Eye (tissue), 1 donor: Measurements from ENCODE around the gene MEA1.
"Not testable (repeated sequence)": the region's sequence is repeated elsewhere in the genome, so short reads cannot be mapped to it uniquely, and the experiment has no call there.

Experiments
- DNase-seq: peaks from one replicate; pipeline ENCODE4 v3.0.0-alpha.2; 2015

MEA1 gene

DNA sequence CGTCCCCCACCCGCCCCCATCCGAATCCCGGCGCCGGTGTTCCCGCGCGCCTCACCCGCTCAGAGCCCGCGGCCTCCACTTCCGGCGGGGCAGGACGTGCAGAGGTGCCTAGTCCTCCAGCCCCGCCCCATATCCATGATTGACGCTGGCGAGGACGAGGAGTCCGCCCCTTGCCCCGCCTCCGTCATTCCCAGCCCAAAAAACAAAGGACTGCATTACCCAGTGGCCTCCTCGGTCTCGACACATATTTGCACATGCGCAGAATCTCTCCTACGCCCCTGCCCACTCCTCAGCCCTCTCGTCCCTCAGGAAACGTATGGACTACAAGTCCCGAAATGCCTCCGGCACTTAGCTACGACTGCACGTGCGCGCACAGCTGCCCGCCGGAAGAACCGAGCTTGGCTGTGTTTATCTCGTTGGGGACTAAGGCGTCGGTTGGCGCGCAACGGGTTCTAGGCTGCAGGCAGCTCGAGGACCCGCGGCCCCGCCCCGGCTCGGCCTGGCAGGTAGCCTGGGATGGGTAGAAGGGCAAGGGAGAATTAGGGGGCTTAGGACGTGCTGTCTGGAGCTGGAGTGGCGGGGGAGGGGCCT lies at the start of gene MEA1, which contains the start of gene KLHDC3:
TSS of gene MEA1 (minus strand) at position 104 of the 591 bp plus-strand sequence. CDS start 133 bp downstream, outside the sequence.
TSS of gene KLHDC3 (plus strand) at position 407 of the 591 bp plus-strand sequence. CDS start 2,944 bp downstream, outside the sequence.
- DNase-seq, result peak; percentile 100

DNA sequence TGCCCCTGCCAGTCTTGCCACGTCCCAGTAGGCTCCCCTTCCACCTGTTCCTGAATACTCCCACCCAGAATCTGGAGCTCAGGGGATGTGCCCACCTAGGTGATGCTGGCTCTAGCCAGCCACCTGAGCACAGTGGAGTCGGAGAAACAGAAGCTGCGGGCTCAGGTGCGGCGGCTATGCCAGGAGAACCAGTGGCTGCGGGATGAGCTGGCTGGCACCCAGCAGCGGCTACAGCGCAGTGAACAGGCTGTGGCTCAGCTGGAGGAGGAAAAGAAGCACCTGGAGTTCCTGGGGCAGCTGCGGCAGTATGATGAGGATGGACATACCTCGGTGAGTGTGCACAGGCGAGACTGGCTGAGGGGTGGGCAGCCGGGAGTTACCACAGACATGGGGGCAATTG lies 49.1 kb upstream of the MEA1 start:
- no peak for DNase-seq

DNA sequence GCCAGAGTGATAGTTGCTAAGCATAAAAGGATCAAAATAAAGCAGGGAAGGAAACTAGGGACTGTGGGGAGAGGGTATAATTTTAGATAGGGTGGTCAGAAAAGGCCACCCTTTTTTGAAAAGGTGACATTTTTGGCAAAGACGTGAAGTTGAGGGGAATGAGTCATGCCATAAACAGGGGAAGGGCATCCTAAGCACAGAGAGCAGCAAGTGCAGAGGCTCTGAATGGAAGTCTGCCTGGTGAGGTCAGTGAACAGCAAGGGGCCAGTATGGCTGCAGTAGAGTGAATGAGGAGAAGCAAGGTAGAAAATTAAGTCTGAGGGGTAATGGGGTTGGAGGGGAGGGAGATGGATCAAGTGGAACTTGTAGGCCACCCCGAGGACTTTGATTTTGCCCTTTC lies 48.1 kb upstream of the MEA1 start:
- DNase-seq, result no peak

DNA sequence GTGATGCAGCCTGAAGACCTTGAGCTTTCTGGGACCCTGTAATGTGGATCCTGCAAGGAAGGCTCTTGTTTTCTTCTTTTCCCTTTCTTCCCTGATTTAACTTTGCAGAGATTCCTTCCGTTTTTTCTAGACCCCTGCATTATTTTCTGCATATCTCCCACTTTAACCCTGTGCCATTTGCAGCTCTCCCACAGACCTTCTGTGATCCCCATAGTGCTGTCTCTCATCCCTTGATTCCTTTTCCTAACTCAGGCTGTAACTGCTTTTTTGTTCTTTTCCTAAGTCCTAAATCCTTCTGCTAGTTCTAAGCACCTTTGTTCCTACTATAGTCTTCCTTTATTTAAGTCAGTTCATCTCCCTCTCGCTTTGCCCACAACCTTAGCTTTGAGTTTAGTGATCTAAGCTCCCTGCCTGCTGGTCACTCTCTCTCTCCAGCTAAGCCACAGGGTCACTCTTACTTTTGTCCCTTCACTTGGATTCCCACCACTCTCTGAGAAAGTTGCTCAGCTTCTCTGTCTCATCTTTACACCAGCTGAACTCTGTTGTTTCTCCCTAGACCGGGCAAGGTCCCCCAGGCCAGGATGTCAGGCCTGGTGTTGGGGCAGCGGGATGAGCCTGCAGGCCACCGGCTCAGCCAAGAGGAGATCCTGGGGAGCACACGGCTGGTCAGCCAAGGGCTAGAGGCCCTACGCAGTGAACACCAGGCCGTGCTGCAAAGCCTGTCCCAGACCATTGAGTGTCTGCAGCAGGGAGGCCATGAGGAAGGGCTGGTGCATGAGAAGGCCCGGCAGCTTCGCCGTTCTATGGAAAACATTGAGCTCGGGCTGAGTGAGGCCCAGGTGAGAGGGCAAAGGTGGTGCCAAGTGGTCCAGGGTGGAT lies 47.2 kb upstream of the MEA1 start:
- no peak for DNase-seq

DNA sequence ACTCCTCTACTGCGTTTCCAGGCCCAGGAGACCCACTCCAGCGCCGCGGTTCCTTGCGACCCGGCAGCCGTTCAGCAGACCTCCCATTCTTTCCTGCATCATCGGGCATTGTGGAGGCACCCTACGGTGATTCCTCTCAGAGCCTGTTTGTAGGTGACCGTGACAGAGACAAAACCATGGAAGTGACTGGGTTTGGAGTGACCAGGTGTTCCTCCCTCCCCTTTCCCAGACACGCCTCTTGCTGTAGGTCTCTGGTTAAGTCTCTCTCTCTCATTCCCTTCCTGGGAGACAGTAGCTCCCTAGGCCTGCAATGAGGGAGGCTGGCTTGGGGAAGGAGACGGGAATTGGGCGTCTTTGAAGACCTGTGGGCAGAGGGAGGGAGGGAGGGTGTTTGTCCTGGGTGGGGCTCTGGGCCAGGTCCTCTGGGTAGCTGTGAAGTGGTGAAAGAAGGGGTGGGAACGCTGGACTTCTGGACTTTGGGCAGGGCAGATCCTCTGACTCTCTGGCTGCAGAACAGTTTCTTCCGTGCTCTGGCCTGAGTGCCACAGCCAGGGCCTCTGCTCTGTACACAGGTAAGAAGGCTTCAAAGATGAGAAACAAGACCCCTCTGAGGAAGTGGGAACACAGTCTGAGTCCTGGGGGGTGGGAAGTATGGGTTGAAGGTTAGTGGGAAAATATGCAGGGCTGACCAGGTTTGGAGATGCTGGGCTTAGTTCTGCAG lies 46.4 kb upstream of the MEA1 start:
- no peak for DNase-seq

DNA sequence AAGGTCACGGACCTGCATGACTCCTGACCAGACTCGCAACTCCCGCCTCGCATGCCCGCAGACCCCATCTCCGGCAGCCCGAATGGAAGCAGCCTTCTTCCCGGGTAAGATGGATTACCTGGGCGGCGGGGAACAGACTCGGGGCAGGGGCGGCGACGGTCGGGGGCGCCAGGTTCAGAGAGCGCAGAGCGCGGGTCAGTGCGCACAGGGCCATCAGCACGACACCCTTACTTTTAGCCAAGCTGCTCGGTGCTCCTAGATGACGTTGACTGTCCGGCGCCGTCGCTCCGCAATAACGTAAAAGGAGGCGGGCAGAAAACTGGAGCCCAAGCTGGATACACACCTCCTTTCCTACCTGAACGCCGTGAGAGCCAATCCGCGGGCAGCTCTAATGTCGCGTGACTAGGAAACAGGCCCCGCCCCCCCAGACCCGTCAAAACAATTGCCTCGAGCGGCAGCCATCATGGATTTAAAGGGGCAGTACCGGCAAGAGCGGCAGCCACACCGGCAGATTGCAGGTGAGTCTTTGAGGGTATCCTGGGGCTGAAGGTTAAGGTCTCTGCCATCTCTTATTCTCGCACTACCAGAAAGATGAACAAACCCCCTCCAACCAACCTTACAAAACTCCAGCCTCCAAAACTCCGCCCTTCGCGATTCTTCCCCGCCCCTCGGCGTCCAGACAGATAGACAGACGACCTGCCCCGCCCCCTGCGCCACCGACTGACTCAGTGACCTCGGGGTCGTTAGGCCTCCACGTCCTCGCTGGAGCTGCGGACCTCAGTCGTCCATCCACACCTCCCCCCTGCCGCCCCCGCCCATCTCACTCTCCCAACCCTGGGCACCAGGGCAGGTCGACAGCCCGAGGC lies 45.7 kb upstream of the MEA1 start, which contains the start of the genes KLC4 and MRPL2:
TSS of gene KLC4 (plus strand) at position 464 of the 866 bp plus-strand sequence. CDS start 1,705 bp downstream, outside the sequence.
TSS of gene MRPL2 (minus strand) at position 267 of the 866 bp plus-strand sequence. CDS start at position 214, 53 bp downstream.
- DNase-seq, result peak; percentile 99

DNA sequence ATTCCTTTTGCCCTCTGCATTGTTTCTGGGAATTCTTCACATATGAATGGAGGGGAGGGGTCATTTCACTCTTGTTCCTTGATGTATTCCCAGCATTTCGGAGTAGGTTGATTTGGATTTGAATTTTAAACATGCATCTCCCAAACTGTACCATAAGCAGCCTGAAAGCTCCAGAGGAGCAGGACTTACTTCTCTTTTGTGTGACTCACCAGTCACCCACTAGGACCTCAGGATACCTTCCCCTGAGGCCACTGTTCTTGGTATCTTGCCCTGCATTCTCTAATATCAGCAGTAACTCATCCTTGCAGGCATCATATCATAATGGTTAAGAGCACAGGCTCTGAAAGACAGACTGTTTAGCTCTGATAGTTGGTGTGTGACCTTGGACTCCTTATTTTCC lies 44.8 kb upstream of the MEA1 start:
- DNase-seq, result no peak

DNA sequence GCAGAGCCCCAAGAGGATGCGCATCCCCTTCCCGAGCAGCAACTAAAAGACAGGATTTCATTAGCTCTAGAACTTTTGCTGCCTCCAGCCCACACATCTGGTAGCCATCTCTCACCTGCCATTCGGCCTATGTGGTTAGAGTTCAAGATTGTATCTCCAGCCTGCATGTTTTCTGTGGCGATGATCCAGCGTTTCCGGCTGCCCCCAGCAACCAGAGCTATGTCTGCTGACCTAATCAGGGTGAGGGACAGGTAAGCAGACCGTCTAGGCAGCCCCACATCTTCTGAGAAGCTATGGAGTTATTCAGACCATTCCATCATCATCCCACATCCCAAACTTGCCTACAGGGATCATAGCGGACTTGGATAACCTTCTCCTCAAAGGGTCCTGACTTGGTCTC lies 42.2 kb upstream of the MEA1 start:
- no peak for DNase-seq

DNA sequence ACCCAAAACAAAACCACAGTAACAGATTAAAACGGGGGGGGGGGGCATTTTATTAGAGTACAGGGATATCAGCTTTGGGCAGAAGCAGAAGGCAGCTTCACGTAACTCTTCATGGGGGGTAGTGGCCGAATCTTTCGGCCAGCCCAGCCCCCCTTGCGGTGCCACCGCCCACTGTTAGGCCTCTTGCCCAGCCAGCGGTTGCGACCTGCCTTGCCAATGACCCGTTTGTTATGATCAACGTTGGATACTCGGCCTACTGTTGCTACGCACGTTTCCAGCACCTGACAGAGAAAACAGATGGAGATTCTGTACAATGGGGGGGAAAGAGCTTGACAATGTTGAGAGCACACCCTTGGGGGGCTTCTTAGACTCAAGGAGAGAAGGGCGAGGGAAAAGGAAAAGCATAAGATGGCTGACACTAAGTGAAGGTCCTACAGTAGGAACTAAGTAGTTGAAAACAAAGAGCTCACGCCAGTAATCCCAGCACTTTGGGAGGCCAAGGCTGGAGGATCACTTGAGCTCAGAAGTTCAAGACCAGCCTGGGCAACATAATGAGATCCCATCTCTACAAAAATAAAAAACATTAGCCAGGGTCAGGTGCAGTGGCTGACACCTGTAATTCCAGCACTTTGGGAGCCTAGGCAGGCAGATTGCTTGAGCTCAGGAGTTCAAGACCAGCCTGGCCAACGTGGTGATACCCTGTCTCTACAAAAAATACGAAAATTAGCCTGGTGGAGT lies 40.6 kb upstream of the MEA1 start:
- no peak for DNase-seq

DNA sequence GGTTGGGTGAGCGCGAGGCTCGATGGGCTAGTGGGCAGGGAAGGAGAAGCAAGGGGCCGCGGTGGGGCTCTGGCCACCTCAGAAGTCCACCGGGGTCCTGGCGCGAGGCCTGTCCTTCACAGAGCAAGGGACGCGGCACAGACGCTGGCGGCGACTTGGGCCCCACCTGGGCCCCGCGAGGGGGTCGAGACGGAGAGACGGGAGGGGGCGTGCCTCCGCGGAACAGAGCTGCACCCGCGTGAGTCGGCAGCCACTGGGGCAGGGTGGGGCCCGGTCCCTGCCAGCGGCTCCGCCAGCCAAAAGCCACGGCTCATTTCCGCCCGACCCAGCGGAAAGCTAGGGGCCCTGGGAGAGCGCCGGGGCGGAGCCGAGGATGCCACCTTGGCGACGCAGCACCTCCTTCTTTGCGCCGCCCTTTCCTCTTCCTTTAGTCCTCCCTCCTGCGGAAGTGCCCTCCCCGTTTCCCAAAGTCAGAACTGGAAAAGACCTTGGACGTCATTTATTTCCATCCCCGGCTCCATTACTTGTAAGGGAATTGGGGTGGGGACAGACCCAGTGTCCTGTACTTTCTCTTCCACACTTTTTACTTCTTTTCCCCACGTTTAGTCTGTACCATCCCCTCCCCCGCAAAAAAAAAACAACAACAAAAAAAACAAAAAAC lies 39.9 kb upstream of the MEA1 start, which contains the start of gene CUL7:
TSS of gene CUL7 (minus strand) at position 307 of the 661 bp plus-strand sequence. CDS start 1,063 bp downstream, outside the sequence.
- DNase-seq, result peak; percentile 96

DNA sequence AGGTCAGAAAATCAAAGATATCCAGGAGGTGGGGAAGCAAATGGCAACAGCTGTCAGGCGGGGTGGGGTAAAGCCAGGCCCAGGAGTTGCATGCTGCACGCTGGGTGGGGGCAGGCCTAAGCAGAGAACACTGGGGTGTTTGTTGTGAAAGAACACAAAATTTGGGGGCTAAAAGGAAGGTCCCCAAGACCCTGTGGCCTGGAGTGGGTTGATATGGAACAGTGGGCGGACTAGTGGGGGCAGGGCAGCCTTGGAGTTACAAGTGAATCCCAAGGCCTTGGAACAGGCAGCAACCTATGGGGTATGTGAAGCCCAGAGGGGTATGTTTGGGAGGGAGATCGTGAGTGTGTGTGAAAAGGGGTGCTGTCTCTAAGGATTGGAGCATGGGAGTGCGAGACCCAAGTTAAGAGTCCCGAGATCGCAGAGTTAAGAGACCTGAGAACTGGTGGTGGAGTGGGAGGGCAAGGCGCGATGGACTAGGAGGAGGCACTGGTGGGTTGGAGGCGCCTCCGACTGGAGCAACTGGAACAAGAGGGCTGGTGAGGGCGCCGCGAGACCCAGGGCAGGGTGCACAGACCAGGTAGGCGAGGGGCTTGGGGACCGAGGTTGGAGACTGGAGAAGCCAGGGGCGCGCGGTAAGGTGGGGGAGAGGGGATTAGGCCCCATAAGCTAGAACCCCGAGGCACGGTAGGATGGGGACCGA lies 39.2 kb upstream of the MEA1 start:
- no peak for DNase-seq

DNA sequence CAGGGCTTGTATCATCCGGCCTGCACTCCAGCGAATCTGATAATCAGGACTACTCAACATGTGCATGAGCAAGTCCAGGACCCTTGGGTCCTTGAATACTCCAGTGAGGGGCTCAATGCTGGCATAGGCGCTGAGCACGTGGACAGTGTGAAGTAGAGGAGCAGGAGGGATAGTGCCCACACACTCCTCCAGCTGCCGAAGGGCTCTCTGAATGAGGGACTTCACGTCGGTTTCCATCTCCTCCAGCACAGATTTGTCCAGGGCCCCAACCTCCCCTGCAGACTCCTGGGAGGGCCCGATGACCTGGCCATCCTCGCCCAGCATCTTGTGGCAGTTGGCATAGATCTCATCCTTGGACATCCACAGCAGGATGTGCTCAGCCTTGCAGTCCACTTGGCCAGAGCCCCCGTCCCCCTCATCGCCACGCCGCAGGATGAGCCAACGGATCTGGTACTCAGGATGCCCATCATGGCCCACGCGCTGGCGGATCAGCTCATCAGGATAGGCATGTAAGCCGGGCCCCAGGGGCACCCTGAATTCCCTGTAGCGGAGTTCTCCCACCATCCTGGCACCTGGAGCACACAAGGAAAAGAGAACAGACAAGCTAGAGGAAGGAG lies 38.6 kb upstream of the MEA1 start:
- no peak for DNase-seq

DNA sequence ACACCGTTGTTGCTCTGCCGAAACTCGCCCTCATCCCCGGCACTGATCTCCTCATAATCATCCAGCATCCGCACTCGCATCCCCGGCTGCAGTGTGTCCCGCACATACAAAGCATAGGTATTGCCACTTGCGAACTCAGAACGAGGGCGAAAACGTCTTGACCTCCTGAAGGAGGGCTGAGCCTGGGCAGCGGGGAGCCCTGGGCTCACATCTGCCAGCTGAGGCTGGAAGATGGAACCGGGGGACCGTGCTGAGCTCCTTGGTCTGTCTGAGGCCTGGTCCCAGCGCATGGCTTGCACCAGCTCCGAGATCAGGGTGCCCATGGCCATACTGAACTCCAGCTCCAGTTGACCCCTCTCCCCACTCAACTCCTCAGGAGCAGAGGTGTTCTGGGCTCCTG lies 37.2 kb upstream of the MEA1 start:
- no peak for DNase-seq

DNA sequence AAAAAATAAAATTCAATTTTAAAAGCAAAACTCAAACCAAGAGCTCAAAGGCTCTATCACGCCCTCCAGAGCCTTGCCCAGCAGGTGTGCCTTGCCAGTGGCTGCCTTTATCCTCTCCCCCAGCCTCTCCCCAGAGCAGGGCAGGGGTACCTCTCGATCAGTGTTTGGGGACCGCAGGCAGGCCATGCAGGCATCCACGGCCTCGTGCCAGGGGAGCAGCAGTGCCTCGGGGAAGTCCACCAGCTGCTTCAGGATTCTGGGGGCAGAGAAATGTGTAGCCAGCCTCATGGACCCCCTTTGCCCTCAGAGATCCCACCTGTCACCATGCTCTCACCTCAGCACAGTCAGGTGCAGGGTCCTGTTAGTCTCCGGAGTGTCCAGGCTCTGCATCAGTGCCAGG lies 34.3 kb upstream of the MEA1 start:
- no peak for DNase-seq

DNA sequence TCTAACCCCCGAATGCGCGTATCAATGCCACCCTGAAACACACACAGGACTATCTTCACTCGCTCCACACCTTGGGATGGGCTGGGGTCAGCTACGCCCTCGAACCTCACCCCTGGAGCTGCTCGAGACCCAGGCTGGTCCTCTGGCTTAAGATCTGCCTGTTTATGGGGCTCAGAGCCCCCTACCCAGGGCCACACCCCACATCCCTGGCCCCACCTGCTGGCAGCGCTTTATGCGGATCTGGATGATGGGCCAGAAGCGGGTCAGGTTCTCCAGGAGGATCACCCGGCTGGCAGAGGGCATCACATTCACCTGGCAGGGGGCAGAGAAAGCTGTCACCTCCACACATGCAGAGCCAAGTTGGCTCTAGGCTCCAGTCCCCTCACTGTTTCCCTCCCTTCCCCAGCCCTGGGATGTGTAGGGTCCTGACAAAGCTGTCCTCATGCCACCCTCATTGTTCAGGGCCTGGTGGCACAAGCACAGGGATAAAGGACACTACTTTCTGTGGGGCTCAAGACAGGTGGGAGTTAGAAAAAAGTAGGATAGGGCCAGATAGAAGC lies 31.7 kb upstream of the MEA1 start:
- DNase-seq, result no peak

DNA sequence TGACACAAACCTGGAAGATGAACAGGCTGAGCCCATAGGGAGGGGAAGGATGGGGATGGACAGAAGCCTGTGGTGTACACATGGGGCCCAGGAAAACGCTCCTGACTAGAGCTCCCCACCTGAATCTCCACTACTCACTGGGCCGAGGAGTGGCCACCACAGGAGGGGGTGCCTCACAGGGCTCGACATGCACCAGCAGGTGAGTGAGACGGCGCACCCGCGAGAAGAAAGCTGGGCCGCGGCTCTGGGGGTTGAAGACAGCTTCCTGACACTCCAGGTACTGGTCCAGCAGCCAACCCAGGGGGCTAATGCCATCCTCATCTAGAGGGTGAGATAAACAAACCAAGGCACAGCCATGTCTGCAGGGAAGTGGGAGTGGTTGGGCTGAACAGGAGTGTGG lies 29.6 kb upstream of the MEA1 start:
- DNase-seq, result no peak

DNA sequence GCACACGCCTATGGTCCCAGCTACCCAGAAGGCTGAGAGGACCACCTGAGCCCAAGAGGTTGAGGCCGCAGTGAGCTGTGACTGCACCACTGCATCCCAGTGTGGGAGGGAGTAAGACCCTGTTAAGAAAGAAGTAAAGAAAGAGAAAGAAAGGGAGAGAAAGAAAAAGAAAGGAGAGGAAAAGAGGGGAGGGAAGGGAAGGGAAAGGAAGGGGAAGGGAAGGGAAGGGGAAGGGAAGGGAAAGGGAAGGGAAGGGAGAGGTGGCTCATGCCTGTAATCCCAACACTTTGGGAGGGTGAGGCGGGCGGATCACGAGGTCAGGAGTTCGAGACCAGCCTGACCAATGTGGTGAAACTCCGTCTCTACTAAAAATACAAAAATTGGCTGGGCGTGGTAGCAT lies 27.7 kb upstream of the MEA1 start:
- not testable (repeated sequence) for DNase-seq

DNA sequence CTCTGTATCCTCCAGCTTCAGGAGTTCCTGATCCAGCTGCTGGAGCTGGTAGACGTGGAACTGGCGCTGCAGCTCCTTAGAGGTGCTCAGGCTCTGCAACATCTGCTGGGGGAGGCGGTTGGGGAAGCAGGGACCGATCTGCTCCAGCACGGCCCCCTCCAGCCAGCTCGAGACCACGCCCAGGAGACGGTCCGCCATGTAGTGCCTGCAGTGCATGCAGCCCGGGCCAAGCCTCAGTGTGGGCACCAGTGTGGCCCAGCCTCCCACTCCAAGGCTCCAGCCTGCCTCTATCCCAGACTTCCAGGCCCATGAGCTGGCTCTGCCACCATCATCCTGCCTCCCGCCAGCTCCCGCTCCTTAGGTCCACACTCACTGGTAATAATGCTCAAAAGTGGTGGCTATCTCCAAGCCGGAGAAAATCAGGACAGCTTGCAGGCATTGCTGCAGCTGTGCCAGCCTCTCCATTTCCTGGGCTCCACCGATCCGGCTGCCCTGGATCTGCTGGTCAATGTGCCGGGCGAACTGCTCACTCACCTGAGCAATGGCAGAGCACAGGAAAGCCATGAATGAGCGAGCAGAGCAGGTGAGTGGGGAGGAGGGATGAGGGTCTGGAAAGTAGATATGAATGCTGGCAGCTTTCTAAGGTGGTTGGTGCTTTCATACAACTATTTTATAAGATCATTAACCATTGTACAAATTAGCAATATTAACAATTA lies 27.0 kb upstream of the MEA1 start:
- DNase-seq, result no peak

DNA sequence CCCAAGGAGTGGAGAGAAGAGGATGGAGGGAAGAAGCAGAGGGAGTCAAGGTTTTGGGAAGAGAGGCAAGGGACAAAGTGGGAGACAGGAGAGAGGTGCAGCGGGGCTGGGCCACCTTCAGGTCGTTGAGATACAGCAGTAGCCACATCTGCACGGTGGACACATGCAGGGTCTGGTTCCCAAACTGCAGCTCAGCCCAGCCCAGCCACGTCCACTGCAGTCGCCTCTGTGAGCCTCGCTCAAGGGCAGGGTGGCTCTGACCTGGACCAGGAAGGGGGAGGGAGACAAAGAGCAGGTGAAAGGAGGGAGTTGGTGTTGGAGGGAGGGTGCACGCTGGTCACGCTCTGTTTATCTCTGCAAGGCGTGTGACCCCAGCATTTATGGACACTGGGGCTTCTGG lies 25.0 kb upstream of the MEA1 start:
- DNase-seq, result no peak
